ENCODE results near the gene ANG.

ANG gene

GRCh38 chr14:20684662-20685456 lies 3.7 kb upstream of the ANG start:
- no peaks in the 10 kb centered on the region for H3K27me3 ChIP-seq (ENCODE audit: insufficient read depth, low read length)
- peak overlapping the region; percentile 87 for H3K4me3 ChIP-seq (ENCODE audit: low read depth, low read length)
- peak overlapping the region; percentile 76 for H2AFZ ChIP-seq (ENCODE audit: low read length, unreplicated experiment)
- H3K36me3 ChIP-seq (ENCODE audit: insufficient read depth, low read length) = no peaks in the 10 kb centered on the region
- peak overlapping the region; percentile 96 for H3K27ac ChIP-seq (ENCODE audit: low read depth, low read length)
- H3K79me2 ChIP-seq (ENCODE audit: control insufficient read depth, insufficient read depth, low read length, unreplicated experiment) = no peaks in the 10 kb centered on the region
- peaks cover 11% of the 10 kb centered on the region for H3K4me1 ChIP-seq (ENCODE audit: control insufficient read depth, insufficient read depth, low read length, unreplicated experiment)

- Histone ChIP-seq H2AFZ (ENCODE audit: low read length, unreplicated experiment) (no peak overlapping the region), H3K27me3 (ENCODE audit: insufficient read depth, low read length) (no peaks in the 10 kb centered on the region), H3K4me1 (ENCODE audit: control insufficient read depth, insufficient read depth, low read length, unreplicated experiment) (peaks cover 3% of the 10 kb centered on the region), H3K27ac (ENCODE audit: low read depth, low read length) (no peak overlapping the region), H3K4me3 (ENCODE audit: low read depth, low read length) (peak overlapping the region; percentile 10; the same call in 1 of the 2 replicates), H3K36me3 (ENCODE audit: insufficient read depth, low read length) (no peaks in the 10 kb centered on the region), H3K79me2 (ENCODE audit: control insufficient read depth, insufficient read depth, low read length, unreplicated experiment) (no peaks in the 10 kb centered on the region)
Measured at GRCh38 chr14:20686386-20687143, 2.0 kb upstream of the ANG start.

DNA sequence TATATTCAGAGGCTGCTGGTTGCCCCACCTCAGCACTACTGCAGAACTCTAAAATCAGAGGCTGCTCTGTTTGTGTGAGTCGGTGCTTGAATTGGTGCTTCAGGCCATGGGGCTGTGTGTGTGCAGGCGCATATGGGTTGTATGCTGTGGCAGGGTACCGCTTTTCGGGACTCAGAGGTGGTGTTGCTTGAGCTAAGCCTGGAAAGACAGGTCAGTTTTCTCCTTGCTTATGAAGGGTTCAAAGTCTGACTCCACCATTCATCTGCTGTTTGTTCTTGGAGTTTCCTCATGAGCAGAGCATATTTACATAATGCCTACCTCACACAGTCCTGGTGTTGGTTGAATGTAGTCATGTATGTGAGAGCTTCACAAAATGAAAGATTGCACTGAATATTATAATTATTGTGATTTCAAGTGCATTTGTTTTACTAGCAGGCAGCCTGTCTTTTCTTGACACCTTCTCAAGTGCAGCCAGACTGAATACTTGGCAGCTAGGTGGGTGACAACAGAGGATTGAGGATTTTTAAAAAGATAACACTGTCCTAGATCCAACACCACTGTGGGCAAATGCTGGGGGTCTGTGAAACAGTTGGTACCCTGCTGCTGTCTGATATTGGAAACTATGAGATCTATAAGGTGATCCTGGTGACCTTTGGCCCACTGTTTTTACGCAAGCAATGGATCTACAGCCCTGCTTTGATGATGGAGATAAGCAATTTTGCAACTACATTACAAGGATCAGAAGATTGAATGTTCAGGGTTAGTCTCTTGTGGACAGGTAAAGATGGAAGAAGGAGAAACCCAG lies 1.0 kb upstream of the ANG start:
- Histone ChIP-seq H2AFZ (ENCODE audit: low read length, unreplicated experiment) (no peak overlapping the region), H3K27ac (ENCODE audit: low read depth, low read length) (no peak overlapping the region), H3K4me1 (ENCODE audit: control insufficient read depth, insufficient read depth, low read length, unreplicated experiment) (peaks cover 3% of the 10 kb centered on the region), H3K36me3 (ENCODE audit: insufficient read depth, low read length) (no peaks in the 10 kb centered on the region), H3K79me2 (ENCODE audit: control insufficient read depth, insufficient read depth, low read length, unreplicated experiment) (no peaks in the 10 kb centered on the region), H3K4me3 (ENCODE audit: low read depth, low read length) (no peak overlapping the region), H3K27me3 (ENCODE audit: insufficient read depth, low read length) (no peaks in the 10 kb centered on the region)

DNA sequence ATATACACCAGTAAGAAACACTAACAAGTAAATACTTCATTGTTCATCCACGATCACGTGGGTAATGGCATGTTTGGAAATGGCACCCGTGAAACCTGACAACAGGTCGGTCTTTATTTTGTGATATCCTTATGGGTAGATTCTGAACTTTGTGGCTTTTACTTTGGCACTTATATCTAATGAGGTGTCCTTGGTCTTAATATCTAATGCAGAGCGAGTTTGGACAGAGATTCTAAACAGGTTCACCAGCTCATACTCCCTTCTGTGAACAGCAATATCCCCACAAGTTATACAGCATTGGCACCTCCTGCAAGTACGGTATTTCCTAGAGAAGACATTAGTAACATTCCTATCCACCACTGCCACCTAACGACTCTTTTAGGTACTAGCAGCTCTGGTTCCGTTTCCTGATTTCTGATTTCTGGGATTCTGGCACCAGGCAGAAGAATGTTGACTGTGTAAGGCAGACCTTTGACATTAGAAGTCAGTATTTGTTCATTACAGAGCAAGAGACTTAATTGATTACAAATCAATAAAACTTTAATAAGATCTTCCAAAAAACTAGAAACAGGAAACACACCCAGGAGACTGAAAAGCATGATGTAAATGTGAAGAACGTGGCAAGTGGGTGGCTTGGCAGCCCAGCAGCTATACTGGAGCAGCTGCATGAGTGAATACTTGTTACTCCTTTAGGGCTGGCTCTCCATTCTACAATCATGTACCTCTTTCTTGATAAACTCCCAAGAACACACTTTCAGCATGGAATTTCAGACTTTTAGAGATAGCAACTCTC lies 2.5 kb downstream of the ANG start:
- no peaks in the 10 kb centered on the region for H3K36me3 ChIP-seq (ENCODE audit: insufficient read depth, low read length)
- no peak overlapping the region for H3K4me3 ChIP-seq (ENCODE audit: low read depth, low read length)
- H2AFZ ChIP-seq (ENCODE audit: low read length, unreplicated experiment) = no peak overlapping the region
- no peaks in the 10 kb centered on the region for H3K79me2 ChIP-seq (ENCODE audit: control insufficient read depth, insufficient read depth, low read length, unreplicated experiment)
- no peaks in the 10 kb centered on the region for H3K27me3 ChIP-seq (ENCODE audit: insufficient read depth, low read length)
- no peak overlapping the region for H3K27ac ChIP-seq (ENCODE audit: low read depth, low read length)
- H3K4me1 ChIP-seq (ENCODE audit: control insufficient read depth, insufficient read depth, low read length, unreplicated experiment) = peaks cover 1% of the 10 kb centered on the region

GRCh38 chr14:20692116-20692751 lies 3.7 kb downstream of the ANG start:
- H3K36me3 ChIP-seq (ENCODE audit: insufficient read depth, low read length) = no peaks in the 10 kb centered on the region
- H3K4me1 ChIP-seq (ENCODE audit: control insufficient read depth, insufficient read depth, low read length, unreplicated experiment) = peaks cover under 1% of the 10 kb centered on the region
- no peak overlapping the region for H2AFZ ChIP-seq (ENCODE audit: low read length, unreplicated experiment)
- no peaks in the 10 kb centered on the region for H3K27me3 ChIP-seq (ENCODE audit: insufficient read depth, low read length)
- no peak overlapping the region for H3K4me3 ChIP-seq (ENCODE audit: low read depth, low read length)
- H3K79me2 ChIP-seq (ENCODE audit: control insufficient read depth, insufficient read depth, low read length, unreplicated experiment) = no peaks in the 10 kb centered on the region
- no peak overlapping the region for H3K27ac ChIP-seq (ENCODE audit: low read depth, low read length)

GRCh38 chr14:20696764-20697163 lies 8.2 kb downstream of the ANG start:
- peaks cover 6% of the 10 kb centered on the region for H3K4me1 ChIP-seq (ENCODE audit: control insufficient read depth, insufficient read depth, low read length, unreplicated experiment)
- H3K4me3 ChIP-seq (ENCODE audit: low read depth, low read length) = no peak overlapping the region
- no peaks in the 10 kb centered on the region for H3K79me2 ChIP-seq (ENCODE audit: control insufficient read depth, insufficient read depth, low read length, unreplicated experiment)
- H3K27me3 ChIP-seq (ENCODE audit: insufficient read depth, low read length) = no peaks in the 10 kb centered on the region
- H3K27ac ChIP-seq (ENCODE audit: low read depth, low read length) = no peak overlapping the region
- no peaks in the 10 kb centered on the region for H3K36me3 ChIP-seq (ENCODE audit: insufficient read depth, low read length)
- no peak overlapping the region for H2AFZ ChIP-seq (ENCODE audit: low read length, unreplicated experiment)

DNA sequence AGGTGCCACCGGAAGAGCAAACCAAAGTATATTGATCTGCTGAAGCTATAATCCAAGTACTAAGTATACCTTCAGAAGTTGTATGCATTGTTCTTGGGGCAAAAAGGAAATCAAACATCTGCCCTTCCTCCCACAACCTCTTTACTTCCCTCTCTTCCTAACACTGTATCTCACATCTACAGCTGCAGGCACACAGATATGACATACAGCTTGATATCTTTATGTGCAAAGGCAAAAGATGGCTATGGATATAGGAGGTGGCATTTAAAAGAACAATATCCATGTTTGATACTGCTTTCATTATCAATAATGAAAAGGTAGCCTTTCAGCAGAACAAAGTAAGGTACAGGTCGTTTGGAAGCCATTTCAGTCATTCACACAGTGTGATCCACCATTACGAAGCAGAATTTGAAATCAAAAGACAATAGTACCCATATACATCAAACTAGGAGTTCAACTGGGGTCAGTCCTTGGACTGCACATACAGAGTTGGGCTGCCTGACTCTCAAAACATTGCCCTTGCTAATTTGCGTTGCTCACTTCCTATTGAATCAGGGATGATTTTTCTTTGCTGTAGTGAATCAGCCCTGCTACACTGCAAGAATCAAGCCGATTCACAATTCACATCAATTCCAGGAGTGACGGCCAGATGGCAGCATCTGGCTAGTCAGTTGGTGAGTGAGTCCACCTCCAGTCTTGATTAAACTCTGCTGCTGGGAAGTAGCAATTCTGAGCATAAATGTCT lies 8.9 kb downstream of the ANG start:
- Histone ChIP-seq H3K27me3 (ENCODE audit: insufficient read depth, low read length) (no peaks in the 10 kb centered on the region), H3K79me2 (ENCODE audit: control insufficient read depth, insufficient read depth, low read length, unreplicated experiment) (no peaks in the 10 kb centered on the region), H3K36me3 (ENCODE audit: insufficient read depth, low read length) (no peaks in the 10 kb centered on the region), H3K27ac (ENCODE audit: low read depth, low read length) (no peak overlapping the region), H3K4me3 (ENCODE audit: low read depth, low read length) (no peak overlapping the region), H3K4me1 (ENCODE audit: control insufficient read depth, insufficient read depth, low read length, unreplicated experiment) (peaks cover 6% of the 10 kb centered on the region), H2AFZ (ENCODE audit: low read length, unreplicated experiment) (peak overlapping the region; percentile 18)

DNA sequence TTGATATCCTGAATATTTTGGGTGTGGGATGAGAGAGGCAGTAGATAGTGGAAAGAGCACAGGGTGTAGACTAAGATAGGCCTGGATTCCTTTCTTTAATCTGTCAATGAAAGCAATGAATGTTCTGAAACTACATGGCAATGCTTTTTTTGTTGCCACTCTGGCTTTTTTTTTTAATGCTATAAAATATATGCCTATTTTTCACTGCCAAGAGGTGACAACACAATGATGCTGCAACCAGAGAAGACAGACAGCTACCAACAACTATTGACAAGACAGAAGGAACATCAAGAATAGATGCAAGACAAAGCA lies 9.4 kb downstream of the ANG start:
- no peak overlapping the region for H3K27ac ChIP-seq (ENCODE audit: low read depth, low read length)
- no peaks in the 10 kb centered on the region for H3K27me3 ChIP-seq (ENCODE audit: insufficient read depth, low read length)
- H3K36me3 ChIP-seq (ENCODE audit: insufficient read depth, low read length) = no peaks in the 10 kb centered on the region
- H3K79me2 ChIP-seq (ENCODE audit: control insufficient read depth, insufficient read depth, low read length, unreplicated experiment) = no peaks in the 10 kb centered on the region
- peaks cover 6% of the 10 kb centered on the region for H3K4me1 ChIP-seq (ENCODE audit: control insufficient read depth, insufficient read depth, low read length, unreplicated experiment)
- H2AFZ ChIP-seq (ENCODE audit: low read length, unreplicated experiment) = no peak overlapping the region
- no peak overlapping the region for H3K4me3 ChIP-seq (ENCODE audit: low read depth, low read length)

- no peaks in the 10 kb centered on the region for H3K27me3 ChIP-seq (ENCODE audit: insufficient read depth, low read length)
- no peak overlapping the region for H3K4me3 ChIP-seq (ENCODE audit: low read depth, low read length)
- peaks cover 6% of the 10 kb centered on the region for H3K4me1 ChIP-seq (ENCODE audit: control insufficient read depth, insufficient read depth, low read length, unreplicated experiment)
- no peak overlapping the region for H2AFZ ChIP-seq (ENCODE audit: low read length, unreplicated experiment)
- no peak overlapping the region for H3K27ac ChIP-seq (ENCODE audit: low read depth, low read length)
- no peaks in the 10 kb centered on the region for H3K79me2 ChIP-seq (ENCODE audit: control insufficient read depth, insufficient read depth, low read length, unreplicated experiment)
- no peaks in the 10 kb centered on the region for H3K36me3 ChIP-seq (ENCODE audit: insufficient read depth, low read length)
Measured at GRCh38 chr14:20698934-20699333, 10.4 kb downstream of the ANG start.

Data from ACC112 (cell line).